ENCODE results near the gene ASPHD2. TPM values are rescaled to one million over a fixed set of nuclear protein-coding genes. Genes with fewer than 3 reads are reported as not detected.

The ASPHD2 gene
- total RNA-seq, 4 donors from 2014 or later, result 18.8 to 31.4 (median 22.2) TPM

GRCh38 chr22:26461188-26461810 is 32.2 kb downstream of the ASPHD2 start:
- DNase-seq (ENCODE audit: low spot score in 2 of 2), result peak in 1 of 2 donors; percentile 87
- no peak overlapping the region for H3K4me3 ChIP-seq (ENCODE audit: low read depth, poor library complexity, severe bottlenecking)
- intact Hi-C loops (cut with DNase I; ENCODE audit: low total_unique reads), result loop anchor here (10.0 kb wide), 1 partner anchor 66 kb away; no protein-coding TSS in a partner anchor
- TF ChIP-seq, protein P1, sequence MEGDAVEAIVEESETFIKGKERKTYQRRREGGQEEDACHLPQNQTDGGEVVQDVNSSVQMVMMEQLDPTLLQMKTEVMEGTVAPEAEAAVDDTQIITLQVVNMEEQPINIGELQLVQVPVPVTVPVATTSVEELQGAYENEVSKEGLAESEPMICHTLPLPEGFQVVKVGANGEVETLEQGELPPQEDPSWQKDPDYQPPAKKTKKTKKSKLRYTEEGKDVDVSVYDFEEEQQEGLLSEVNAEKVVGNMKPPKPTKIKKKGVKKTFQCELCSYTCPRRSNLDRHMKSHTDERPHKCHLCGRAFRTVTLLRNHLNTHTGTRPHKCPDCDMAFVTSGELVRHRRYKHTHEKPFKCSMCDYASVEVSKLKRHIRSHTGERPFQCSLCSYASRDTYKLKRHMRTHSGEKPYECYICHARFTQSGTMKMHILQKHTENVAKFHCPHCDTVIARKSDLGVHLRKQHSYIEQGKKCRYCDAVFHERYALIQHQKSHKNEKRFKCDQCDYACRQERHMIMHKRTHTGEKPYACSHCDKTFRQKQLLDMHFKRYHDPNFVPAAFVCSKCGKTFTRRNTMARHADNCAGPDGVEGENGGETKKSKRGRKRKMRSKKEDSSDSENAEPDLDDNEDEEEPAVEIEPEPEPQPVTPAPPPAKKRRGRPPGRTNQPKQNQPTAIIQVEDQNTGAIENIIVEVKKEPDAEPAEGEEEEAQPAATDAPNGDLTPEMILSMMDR (IDR thresholded peaks at IDR 0.05), result no peak
- TF ChIP-seq POLR2A (IDR thresholded peaks at IDR 0.05), result no peak
- WGBS, 2 donors, result 34 to 47% methylated on average over 3 of the region's 3 CpGs

DNA sequence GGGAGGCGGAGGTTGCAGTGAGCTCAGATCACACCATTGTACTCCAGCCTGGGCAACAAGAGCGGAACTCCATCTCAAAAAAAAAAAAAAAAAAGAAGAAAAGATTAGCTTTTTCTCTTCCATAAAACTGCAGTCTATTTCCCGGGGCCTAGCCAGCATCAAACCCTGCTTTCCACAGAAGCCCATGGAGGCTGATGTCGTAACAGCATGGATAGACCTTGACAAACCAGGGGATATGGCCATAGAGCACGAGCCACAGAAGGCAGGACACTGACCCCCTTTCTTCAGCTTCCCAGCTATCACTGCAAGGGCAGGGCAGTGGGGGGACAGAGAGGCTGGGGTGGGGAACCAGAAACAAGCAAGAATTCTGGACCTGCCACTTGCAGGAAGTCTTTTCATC is 33.0 kb downstream of the ASPHD2 start:
- 95 to 96% methylated on average over 5 of the region's 5 CpGs for WGBS, 2 donors
- intact Hi-C loops (cut with DNase I; ENCODE audit: low total_unique reads), result loop anchor here (10.0 kb wide), 1 partner anchor 67 kb away; no protein-coding TSS in a partner anchor

DNA sequence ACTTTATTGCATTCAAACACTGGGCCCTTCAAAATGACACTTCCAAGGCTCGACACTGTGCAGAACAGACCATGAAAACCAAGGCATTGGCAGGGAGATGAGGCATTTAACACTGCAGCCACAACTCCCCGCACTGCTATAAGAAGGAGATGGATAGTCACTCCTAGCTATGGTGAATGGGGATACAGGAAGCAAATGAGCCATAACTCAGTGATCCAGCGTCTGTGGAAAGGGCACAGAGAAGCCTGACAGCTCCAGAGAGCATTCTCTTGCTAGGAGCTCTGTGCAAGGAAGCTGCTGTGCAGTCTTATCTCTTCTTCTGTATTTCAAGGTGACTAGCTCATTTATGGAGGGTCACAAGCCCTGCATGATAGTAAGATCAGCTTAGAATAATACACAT is 33.6 kb downstream of the ASPHD2 start:
- 85 to 86% methylated on average over 3 of the region's 3 CpGs for WGBS, 2 donors
- intact Hi-C loops (cut with DNase I; ENCODE audit: low total_unique reads), result loop anchor here (10.0 kb wide), 1 partner anchor 68 kb away; no protein-coding TSS in a partner anchor
- no peak overlapping the region for H3K4me3 ChIP-seq (ENCODE audit: low read depth, poor library complexity, severe bottlenecking)
- TF ChIP-seq, protein P1 (IDR thresholded peaks at IDR 0.05), result no peak
- no peak for TF ChIP-seq POLR2A (IDR thresholded peaks at IDR 0.05)
- peak in 1 of 2 donors; percentile 26 for DNase-seq (ENCODE audit: low spot score in 2 of 2)

More for the DNA sequence above, 33.0 kb downstream of the ASPHD2 start:
- no peak overlapping the region for H3K4me3 ChIP-seq (ENCODE audit: low read depth, poor library complexity, severe bottlenecking)
- TF ChIP-seq POLR2A (IDR thresholded peaks at IDR 0.05), result no peak
- TF ChIP-seq, protein P1 (IDR thresholded peaks at IDR 0.05), result no peak
- peak in 1 of 2 donors; percentile 61 for DNase-seq (ENCODE audit: low spot score in 2 of 2)

DNA sequence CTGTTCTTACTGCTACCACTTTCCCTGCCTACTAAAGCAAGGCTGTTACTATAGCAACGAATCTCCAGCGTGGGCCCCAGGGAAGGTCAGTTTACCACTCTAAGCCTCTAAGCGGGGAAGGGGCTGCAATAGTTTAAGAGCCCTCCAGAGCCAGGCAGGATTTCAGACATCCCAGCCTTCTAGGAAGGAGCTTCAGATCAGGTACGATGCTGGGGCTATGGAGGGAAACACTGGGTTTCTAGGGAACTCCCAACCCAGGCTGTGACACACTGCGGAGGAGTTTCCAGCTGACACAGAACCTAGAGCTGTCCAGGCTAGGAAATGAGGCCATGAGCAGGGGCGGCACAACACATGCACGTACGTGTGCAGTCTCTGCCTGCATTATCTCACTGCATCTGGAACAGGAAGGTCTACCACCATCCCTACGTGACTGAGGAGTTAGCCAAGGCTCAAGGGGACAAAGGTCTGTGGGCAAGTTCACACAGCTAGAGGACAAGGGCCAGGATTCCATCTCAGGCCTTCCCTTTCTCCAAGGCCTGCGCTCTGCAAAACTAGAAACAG is 34.1 kb downstream of the ASPHD2 start:
- intact Hi-C loops (cut with DNase I; ENCODE audit: low total_unique reads), result loop anchor here (10.0 kb wide), 1 partner anchor 68 kb away; no protein-coding TSS in a partner anchor

GRCh38 chr22:26463688-26464087 is 34.6 kb downstream of the ASPHD2 start:
- WGBS, 2 donors, result 71 to 73% methylated on average over 8 to 9 of the region's 9 CpGs
- intact Hi-C loops (cut with DNase I; ENCODE audit: low total_unique reads), result loop anchor here (10.0 kb wide), 1 partner anchor 69 kb away; no protein-coding TSS in a partner anchor
- TF ChIP-seq, protein P1 (IDR thresholded peaks at IDR 0.05), result no peak
- no peak overlapping the region for H3K4me3 ChIP-seq (ENCODE audit: low read depth, poor library complexity, severe bottlenecking)
- DNase-seq (ENCODE audit: low spot score in 2 of 2), result peak in 1 of 2 donors; percentile 78

More for the DNA sequence above, 34.1 kb downstream of the ASPHD2 start:
- 49 to 75% methylated on average over 10 of the region's 10 CpGs for WGBS, 2 donors
- H3K4me3 ChIP-seq (ENCODE audit: low read depth, poor library complexity, severe bottlenecking), result no peak overlapping the region
- peak in 1 of 2 donors; percentile 59 for DNase-seq (ENCODE audit: low spot score in 2 of 2)
- TF ChIP-seq, protein P1 (IDR thresholded peaks at IDR 0.05), result no peak
- TF ChIP-seq POLR2A (IDR thresholded peaks at IDR 0.05), result no peak

All from lower leg skin (tissue), 4 donors.